ENCODE results near the gene ACTR3C.
A peak's percentile ranks its signal among the peaks of the same experiment; 100 is the strongest.

The ACTR3C gene

DNA sequence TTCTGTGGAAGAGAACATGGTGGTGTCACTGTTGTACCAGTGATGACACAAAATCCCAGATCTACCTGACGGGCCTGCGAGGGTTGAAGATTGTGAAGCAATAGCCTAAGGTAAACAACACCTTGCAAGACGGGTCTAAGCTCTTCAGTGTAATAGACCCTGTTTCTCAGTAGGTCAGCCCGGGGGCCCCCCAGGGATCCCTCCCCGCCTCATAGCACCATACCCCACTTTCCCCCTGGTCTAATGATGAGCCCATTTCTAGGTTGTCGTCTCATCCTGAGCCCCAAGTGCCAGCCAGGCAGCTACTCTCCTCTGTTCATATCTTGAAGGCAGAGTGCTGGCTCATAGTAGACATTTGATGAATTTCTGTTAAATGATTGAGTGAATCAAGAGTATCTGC, 2.6 kb upstream of the ACTR3C start:
- H3K4me1 Mint-ChIP-seq = peaks cover 27% of the 10 kb centered on the region
- no peak overlapping the region for H3K4me3 Mint-ChIP-seq
- no peaks in the 10 kb centered on the region for H3K9me3 Mint-ChIP-seq
- H3K27me3 Mint-ChIP-seq (ENCODE audit: low read depth) = peaks cover 12% of the 10 kb centered on the region
- TF ChIP-seq, protein P1, sequence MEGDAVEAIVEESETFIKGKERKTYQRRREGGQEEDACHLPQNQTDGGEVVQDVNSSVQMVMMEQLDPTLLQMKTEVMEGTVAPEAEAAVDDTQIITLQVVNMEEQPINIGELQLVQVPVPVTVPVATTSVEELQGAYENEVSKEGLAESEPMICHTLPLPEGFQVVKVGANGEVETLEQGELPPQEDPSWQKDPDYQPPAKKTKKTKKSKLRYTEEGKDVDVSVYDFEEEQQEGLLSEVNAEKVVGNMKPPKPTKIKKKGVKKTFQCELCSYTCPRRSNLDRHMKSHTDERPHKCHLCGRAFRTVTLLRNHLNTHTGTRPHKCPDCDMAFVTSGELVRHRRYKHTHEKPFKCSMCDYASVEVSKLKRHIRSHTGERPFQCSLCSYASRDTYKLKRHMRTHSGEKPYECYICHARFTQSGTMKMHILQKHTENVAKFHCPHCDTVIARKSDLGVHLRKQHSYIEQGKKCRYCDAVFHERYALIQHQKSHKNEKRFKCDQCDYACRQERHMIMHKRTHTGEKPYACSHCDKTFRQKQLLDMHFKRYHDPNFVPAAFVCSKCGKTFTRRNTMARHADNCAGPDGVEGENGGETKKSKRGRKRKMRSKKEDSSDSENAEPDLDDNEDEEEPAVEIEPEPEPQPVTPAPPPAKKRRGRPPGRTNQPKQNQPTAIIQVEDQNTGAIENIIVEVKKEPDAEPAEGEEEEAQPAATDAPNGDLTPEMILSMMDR (IDR thresholded peaks at IDR 0.05; ENCODE audit: unreplicated experiment in 3 of 3) = no peak
- no peak overlapping the region for H3K27ac Mint-ChIP-seq
- H3K36me3 Mint-ChIP-seq (ENCODE audit: low read depth) = no peaks in the 10 kb centered on the region

- Mint-ChIP-seq H3K27ac (peak overlapping the region in 1 of 3 experiments; percentile 46), H3K4me1 (peaks cover 29% of the 10 kb centered on the region), H3K36me3 (ENCODE audit: low read depth) (no peaks in the 10 kb centered on the region), H3K27me3 (ENCODE audit: low read depth) (peaks cover 12% of the 10 kb centered on the region), H3K4me3 (no peak overlapping the region), H3K9me3 (no peaks in the 10 kb centered on the region)
- TF ChIP-seq, protein P1 (IDR thresholded peaks at IDR 0.05; ENCODE audit: unreplicated experiment in 3 of 3) = no peak
Observed at GRCh38 chr7:150325110-150325611, 1.8 kb upstream of the ACTR3C start.

DNA sequence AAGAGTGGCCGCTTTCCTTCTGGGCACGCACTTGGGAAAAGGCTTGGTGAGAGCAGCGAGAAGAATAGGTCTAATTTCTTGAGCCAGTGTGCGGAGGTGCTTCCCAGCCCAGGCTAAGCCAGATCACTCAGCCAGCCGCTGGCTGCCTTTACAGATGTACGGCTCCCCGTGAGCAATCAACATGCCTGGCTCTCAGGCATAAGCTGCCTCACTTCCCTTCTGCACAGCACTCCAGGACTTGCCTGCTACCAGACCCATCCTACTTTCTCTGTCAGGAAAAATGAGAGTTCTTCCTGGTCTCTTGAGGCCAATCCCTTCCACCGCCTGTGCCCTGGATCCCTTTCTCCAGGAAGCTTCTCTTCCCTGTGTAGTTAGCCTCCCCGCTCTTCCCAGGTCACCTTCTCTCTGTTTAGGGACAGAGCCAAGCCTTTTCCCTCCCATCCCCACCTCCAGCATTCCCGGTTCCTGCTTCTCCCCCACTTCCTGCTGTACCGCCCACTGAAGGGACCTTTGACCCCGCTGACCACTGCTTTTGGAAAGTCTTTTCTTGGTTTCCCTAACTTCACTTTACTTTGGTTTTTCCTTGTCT, 1.1 kb upstream of the ACTR3C start:
- H3K27me3 Mint-ChIP-seq (ENCODE audit: low read depth) = peaks cover 12% of the 10 kb centered on the region
- H3K4me3 Mint-ChIP-seq = no peak overlapping the region
- H3K36me3 Mint-ChIP-seq (ENCODE audit: low read depth) = no peaks in the 10 kb centered on the region
- peaks cover 29% of the 10 kb centered on the region for H3K4me1 Mint-ChIP-seq
- no peaks in the 10 kb centered on the region for H3K9me3 Mint-ChIP-seq
- H3K27ac Mint-ChIP-seq = peak overlapping the region in 1 of 3 experiments; percentile 46
- TF ChIP-seq, protein P1 (IDR thresholded peaks at IDR 0.05; ENCODE audit: unreplicated experiment in 3 of 3) = no peak

- H3K4me3 Mint-ChIP-seq = no peak overlapping the region
- H3K4me1 Mint-ChIP-seq = peaks cover 24% of the 10 kb centered on the region
- no peaks in the 10 kb centered on the region for H3K36me3 Mint-ChIP-seq (ENCODE audit: low read depth)
Observed at GRCh38 chr7:150323682-150324372, 482 bp upstream of the ACTR3C start.

GRCh38 chr7:150322114-150322832, 1.1 kb downstream of the ACTR3C start:
- H3K4me1 Mint-ChIP-seq = peaks cover 24% of the 10 kb centered on the region
- H3K4me3 Mint-ChIP-seq = no peak overlapping the region
- TF ChIP-seq, protein P1 (IDR thresholded peaks at IDR 0.05; ENCODE audit: unreplicated experiment in 3 of 3) = no peak
- H3K27me3 Mint-ChIP-seq (ENCODE audit: low read depth) = peaks cover 6% of the 10 kb centered on the region
- H3K27ac Mint-ChIP-seq = no peak overlapping the region
- H3K9me3 Mint-ChIP-seq = no peaks in the 10 kb centered on the region
- no peaks in the 10 kb centered on the region for H3K36me3 Mint-ChIP-seq (ENCODE audit: low read depth)

More at GRCh38 chr7:150323682-150324372, 482 bp upstream of the ACTR3C start:
- no peaks in the 10 kb centered on the region for H3K9me3 Mint-ChIP-seq
- no peak overlapping the region for H3K27ac Mint-ChIP-seq
- TF ChIP-seq, protein P1 (IDR thresholded peaks at IDR 0.05; ENCODE audit: unreplicated experiment in 3 of 3) = no peak
- peaks cover 12% of the 10 kb centered on the region for H3K27me3 Mint-ChIP-seq (ENCODE audit: low read depth)
